GM10248 (cell line): Measurements from ENCODE around the gene ARHGAP45.
A peak's percentile ranks its signal among the peaks of the same experiment; 100 is the strongest.
"Not testable (repeated sequence)": the region's sequence is repeated elsewhere in the genome, so short reads cannot be mapped to it uniquely, and the experiment has no call there.

Experiments
- CTCF ChIA-PET: fragments of 300-600 bp; sonication (Branson Sonifier 250); formaldehyde crosslinking; extraction: SDS; loops from one replicate; lab custom pipeline; 2021; ENCODE audit warnings: antibody characterized with exemption; lab: Yijun Ruan, JAX
- POLR2A ChIA-PET: fragments of 350-650 bp; sonication (Branson Sonifier 250); formaldehyde crosslinking; extraction: SDS; loops from one replicate; lab custom pipeline; 2020; ENCODE audit warnings: antibody characterized with exemption; lab: Yijun Ruan, JAX
- DNase-seq: peaks from one replicate; pipeline ENCODE4 v3.0.0; 2012; ENCODE audit errors: extremely low spot score
- CTCF ChIP-seq: IDR thresholded peaks from 2 replicates; pipeline ENCODE4 v1.5.1; 2012; ENCODE audit warnings: mild to moderate bottlenecking, low read depth; ENCODE audit errors: extremely low read depth, missing control alignments, control extremely low read depth

ARHGAP45 gene

GRCh38 chr19:1019980-1020867, 46.7 kb upstream of the ARHGAP45 start:
- POLR2A ChIA-PET, result interaction anchor here (0.6 to 2.3 kb wide), 4 partner anchors 10 to 127 kb away, joined by 3 to 8 read pairs (median 4); partner anchors contain the start of gene ABCA7
- CTCF ChIA-PET, result interaction anchor here (0.9 to 2.4 kb wide), 3 partner anchors 14 to 223 kb away, joined by 4 to 7 read pairs (median 5); no protein-coding TSS in a partner anchor
- TF ChIP-seq CTCF, result no peak
- no peak for DNase-seq

- DNase-seq, result peak; percentile 98
- no peak for TF ChIP-seq CTCF
- POLR2A ChIA-PET, result interaction anchor here (1.0 to 2.3 kb wide), 6 partner anchors 8 to 112 kb away, joined by 3 to 8 read pairs (median 6); partner anchors contain the start of gene ABCA7
- CTCF ChIA-PET, result interaction anchor here (0.8 to 2.4 kb wide), 4 partner anchors 11 to 223 kb away, joined by 3 to 5 read pairs (median 4); no protein-coding TSS in a partner anchor
These were observed 46.0 kb upstream of the ARHGAP45 start, which contains the start of gene TMEM259 for GRCh38 chr19:1020868-1021425. TSS of gene TMEM259 (minus strand) at chr19:1021123. CDS start at chr19:1020996, 127 bp downstream.

GRCh38 chr19:1023883-1024188, 43.1 kb upstream of the ARHGAP45 start:
- CTCF ChIA-PET, result interaction anchor here (1.1 kb wide), 1 partner anchor 16 kb away, joined by 3 read pairs; the partner anchor contains the start of gene ABCA7
- POLR2A ChIA-PET, DNase-seq: not testable (repeated sequence)

GRCh38 chr19:1025080-1025479, 41.9 kb upstream of the ARHGAP45 start:
- POLR2A ChIA-PET, result interaction anchor here (0.9 kb wide), 1 partner anchor 109 kb away, joined by 3 read pairs; no protein-coding TSS in a partner anchor
- not testable (repeated sequence) for DNase-seq
- CTCF ChIA-PET, result interaction anchor here (0.8 to 5.8 kb wide), 3 partner anchors 10 to 162 kb away, joined by 3 to 32 read pairs (median 3); partner anchors contain the start of gene ABCA7

- DNase-seq, result peak; percentile 88
- no peak for TF ChIP-seq CTCF
- CTCF ChIA-PET, result interaction anchor here (0.7 to 5.8 kb wide), 7 partner anchors 12 to 257 kb away, joined by 3 to 32 read pairs (median 4); partner anchors contain the start of genes ABCA7 and WDR18
- POLR2A ChIA-PET, result interaction anchor here (0.6 to 1.1 kb wide), 6 partner anchors 22 to 399 kb away, joined by 3 to 4 read pairs (median 3); partner anchors contain the start of gene CIRBP
These were observed 40.8 kb upstream of the ARHGAP45 start, which contains the start of gene CNN2 for GRCh38 chr19:1025960-1026782. TSS of gene CNN2 (plus strand) at chr19:1026608. CDS start at chr19:1026662, 54 bp downstream.

- no peak for DNase-seq
- CTCF ChIA-PET, result interaction anchor here (1.2 to 5.8 kb wide), 5 partner anchors 12 to 217 kb away, joined by 3 to 32 read pairs (median 5); partner anchors contain the start of genes ABCA7 and WDR18
- POLR2A ChIA-PET, result interaction anchor here (0.6 to 1.1 kb wide), 6 partner anchors 11 to 400 kb away, joined by 3 to 4 read pairs (median 4); partner anchors contain the start of gene CIRBP
- no peak for TF ChIP-seq CTCF
These were observed 40.0 kb upstream of the ARHGAP45 start for GRCh38 chr19:1026783-1027649.
